Measurements from ENCODE around the gene SLC25A1. TPM values are rescaled to one million over a fixed set of nuclear protein-coding genes. Genes with fewer than 3 reads are reported as not detected.

SLC25A1 gene
- total RNA-seq, 1 donor from 2014 or later = 97.9 TPM

DNA sequence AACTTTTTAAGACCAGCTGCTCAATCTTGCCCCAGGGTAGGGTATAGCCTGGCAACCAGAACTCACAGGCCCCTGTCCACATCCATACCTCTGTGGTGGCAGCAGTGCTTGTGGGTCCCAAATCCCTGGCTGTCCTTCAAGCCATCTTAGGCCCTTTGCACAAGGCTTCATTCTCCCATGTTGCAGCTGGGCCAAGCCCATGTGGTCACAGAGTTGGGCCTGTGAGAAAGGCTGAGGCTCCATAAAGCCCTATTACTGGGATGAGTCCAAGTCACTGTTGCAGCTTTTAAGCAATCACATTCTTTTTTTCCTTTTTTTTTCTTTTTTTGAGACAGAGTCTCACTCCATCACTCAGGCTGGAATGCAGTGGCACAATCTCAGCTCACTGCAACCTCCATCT lies 47.9 kb upstream of the SLC25A1 start:
- Histone ChIP-seq H3K27ac (ENCODE audit: low read depth, low read length) (no peak overlapping the region), H3K27me3 (ENCODE audit: insufficient read depth, low read length) (no peaks in the 10 kb centered on the region), H3K36me3 (ENCODE audit: insufficient read depth, low read length) (peaks cover 2% of the 10 kb centered on the region), H2AFZ (ENCODE audit: low read depth, low read length) (no peak overlapping the region), H4K20me1 (ENCODE audit: insufficient read depth, low read length) (no peaks in the 10 kb centered on the region), H3K4me3 (ENCODE audit: insufficient read depth, low read depth, low read length) (no peak overlapping the region), H3K9ac (ENCODE audit: low read length) (no peak overlapping the region), H3K79me2 (ENCODE audit: insufficient read depth, low read length) (no peaks in the 10 kb centered on the region), H3K9me3 (ENCODE audit: insufficient read depth, low read depth, low read length) (no peaks in the 10 kb centered on the region), H3K4me1 (ENCODE audit: insufficient read depth, low read length) (no peaks in the 10 kb centered on the region), H3K4me2 (ENCODE audit: low read length) (no peak overlapping the region)
- TF ChIP-seq CTCF (IDR thresholded peaks at IDR 0.05; ENCODE audit: insufficient read depth, low read depth, low read length) = no peak
- no peak for TF ChIP-seq EZH2 (IDR thresholded peaks at IDR 0.05; ENCODE audit: insufficient read depth, low read length)
- H3K9me3 Mint-ChIP-seq (ENCODE audit: unreplicated experiment) = no peaks in the 10 kb centered on the region
- no peak overlapping the region for H3K27ac Mint-ChIP-seq (ENCODE audit: unreplicated experiment)
- no peaks in the 10 kb centered on the region for H3K27me3 Mint-ChIP-seq (ENCODE audit: low read depth, unreplicated experiment)
- FAIRE-seq (no peak), DNase-seq (ENCODE audit: low read depth) (no peak)
- no peak overlapping the region for H3K4me3 Mint-ChIP-seq (ENCODE audit: unreplicated experiment)
- peaks cover 53% of the 10 kb centered on the region for H3K36me3 Mint-ChIP-seq (ENCODE audit: low read depth, unreplicated experiment)
- no peaks in the 10 kb centered on the region for H3K4me1 Mint-ChIP-seq (ENCODE audit: low read depth, unreplicated experiment)

DNA sequence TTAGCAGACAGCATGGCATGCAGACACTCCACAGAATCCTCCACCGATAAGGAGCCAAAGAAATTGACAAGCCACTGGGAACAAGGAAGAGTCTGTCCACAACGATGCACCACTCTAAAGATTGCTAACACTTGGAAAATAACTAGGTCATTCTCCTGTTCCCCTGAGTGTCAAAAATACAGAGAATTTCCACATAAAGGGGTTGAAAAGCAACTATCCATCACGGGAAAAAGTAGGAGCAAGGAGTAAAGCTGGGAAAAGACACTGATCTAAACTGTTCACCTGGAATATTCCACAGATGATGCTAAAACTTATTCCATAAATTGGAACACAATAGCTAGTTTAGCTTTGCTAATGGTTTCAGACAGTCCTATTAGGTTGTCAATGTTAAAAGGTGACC lies 47.0 kb upstream of the SLC25A1 start:
- H3K27me3 Mint-ChIP-seq (ENCODE audit: low read depth, unreplicated experiment) = no peaks in the 10 kb centered on the region
- Histone ChIP-seq H3K4me3 (ENCODE audit: insufficient read depth, low read depth, low read length) (no peak overlapping the region), H4K20me1 (ENCODE audit: insufficient read depth, low read length) (no peaks in the 10 kb centered on the region), H3K9ac (ENCODE audit: low read length) (no peak overlapping the region), H2AFZ (ENCODE audit: low read depth, low read length) (no peak overlapping the region), H3K9me3 (ENCODE audit: insufficient read depth, low read depth, low read length) (no peaks in the 10 kb centered on the region), H3K36me3 (ENCODE audit: insufficient read depth, low read length) (peaks cover 3% of the 10 kb centered on the region), H3K79me2 (ENCODE audit: insufficient read depth, low read length) (no peaks in the 10 kb centered on the region), H3K27me3 (ENCODE audit: insufficient read depth, low read length) (no peaks in the 10 kb centered on the region), H3K4me1 (ENCODE audit: insufficient read depth, low read length) (no peaks in the 10 kb centered on the region), H3K27ac (ENCODE audit: low read depth, low read length) (no peak overlapping the region), H3K4me2 (ENCODE audit: low read length) (no peak overlapping the region)
- FAIRE-seq = no peak
- TF ChIP-seq EZH2 (IDR thresholded peaks at IDR 0.05; ENCODE audit: insufficient read depth, low read length) (no peak), CTCF (IDR thresholded peaks at IDR 0.05; ENCODE audit: insufficient read depth, low read depth, low read length) (no peak)
- H3K9me3 Mint-ChIP-seq (ENCODE audit: unreplicated experiment) = no peaks in the 10 kb centered on the region
- peaks cover 55% of the 10 kb centered on the region for H3K36me3 Mint-ChIP-seq (ENCODE audit: low read depth, unreplicated experiment)
- no peak overlapping the region for H3K27ac Mint-ChIP-seq (ENCODE audit: unreplicated experiment)
- no peak overlapping the region for H3K4me3 Mint-ChIP-seq (ENCODE audit: unreplicated experiment)
- H3K4me1 Mint-ChIP-seq (ENCODE audit: low read depth, unreplicated experiment) = no peaks in the 10 kb centered on the region
- no peak for DNase-seq (ENCODE audit: low read depth)

DNA sequence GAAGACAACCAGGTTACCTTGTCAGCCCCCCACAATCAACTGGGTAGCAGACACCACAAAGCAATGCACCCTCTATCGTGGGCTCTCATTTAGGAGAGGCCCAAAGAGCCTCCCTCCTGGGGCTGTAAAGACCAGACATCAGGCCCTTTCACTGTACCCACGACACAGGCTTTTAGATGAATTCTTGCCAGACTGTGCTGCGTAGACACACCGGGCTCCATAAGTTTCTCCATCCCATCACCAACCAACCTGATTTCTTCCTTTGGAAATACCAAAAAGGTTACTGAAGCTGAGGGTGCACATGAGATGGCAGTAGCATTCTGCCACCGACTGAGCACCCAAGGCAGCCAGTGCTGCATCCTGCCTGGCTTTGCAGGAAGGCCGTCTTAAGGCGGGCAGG lies 46.4 kb upstream of the SLC25A1 start:
- no peaks in the 10 kb centered on the region for H3K4me1 ChIP-seq (ENCODE audit: insufficient read depth, low read length)
- Mint-ChIP-seq H3K27me3 (ENCODE audit: low read depth, unreplicated experiment) (no peaks in the 10 kb centered on the region), H3K4me3 (ENCODE audit: unreplicated experiment) (no peak overlapping the region), H3K36me3 (ENCODE audit: low read depth, unreplicated experiment) (peaks cover 56% of the 10 kb centered on the region), H3K9me3 (ENCODE audit: unreplicated experiment) (no peaks in the 10 kb centered on the region), H3K27ac (ENCODE audit: unreplicated experiment) (no peak overlapping the region), H3K4me1 (ENCODE audit: low read depth, unreplicated experiment) (no peaks in the 10 kb centered on the region)
- H3K9ac ChIP-seq (ENCODE audit: low read length) = no peak overlapping the region
- H3K27me3 ChIP-seq (ENCODE audit: insufficient read depth, low read length) = no peaks in the 10 kb centered on the region
- no peak overlapping the region for H3K4me2 ChIP-seq (ENCODE audit: low read length)
- no peaks in the 10 kb centered on the region for H3K79me2 ChIP-seq (ENCODE audit: insufficient read depth, low read length)
- DNase-seq (ENCODE audit: low read depth) = no peak
- H3K9me3 ChIP-seq (ENCODE audit: insufficient read depth, low read depth, low read length) = no peaks in the 10 kb centered on the region
- no peak overlapping the region for H3K27ac ChIP-seq (ENCODE audit: low read depth, low read length)
- no peak overlapping the region for H3K4me3 ChIP-seq (ENCODE audit: insufficient read depth, low read depth, low read length)
- FAIRE-seq = no peak
- peaks cover 8% of the 10 kb centered on the region for H3K36me3 ChIP-seq (ENCODE audit: insufficient read depth, low read length)
- no peaks in the 10 kb centered on the region for H4K20me1 ChIP-seq (ENCODE audit: insufficient read depth, low read length)
- H2AFZ ChIP-seq (ENCODE audit: low read depth, low read length) = no peak overlapping the region
- TF ChIP-seq EZH2 (IDR thresholded peaks at IDR 0.05; ENCODE audit: insufficient read depth, low read length) = no peak
- TF ChIP-seq CTCF (IDR thresholded peaks at IDR 0.05; ENCODE audit: insufficient read depth, low read depth, low read length) = no peak
